ENCODE measurements around the gene GRM5. TPM values are rescaled to one million over a fixed set of nuclear protein-coding genes. Genes with fewer than 3 reads are reported as not detected.
"Not testable (repeated sequence)": the region's sequence is repeated elsewhere in the genome, so short reads cannot be mapped to it uniquely, and the experiment has no call there.

GRM5 gene
- total RNA-seq (2014; rRNA removed; shearing (Covaris generic); ENCODE audit: low replicate concordance) = not detected in 2 replicates

- not testable (repeated sequence) for H3K36me3 ChIP-seq, H3K27me3 ChIP-seq, DNase-seq, H3K9me3 ChIP-seq, H3K4me3 ChIP-seq
Observed at GRCh38 chr11:89065651-89066201, at the start of gene GRM5. Gene GRM5 (minus strand): TSS chr11:89065982. CDS start chr11:89047872, 18,110 bp downstream.

DNA sequence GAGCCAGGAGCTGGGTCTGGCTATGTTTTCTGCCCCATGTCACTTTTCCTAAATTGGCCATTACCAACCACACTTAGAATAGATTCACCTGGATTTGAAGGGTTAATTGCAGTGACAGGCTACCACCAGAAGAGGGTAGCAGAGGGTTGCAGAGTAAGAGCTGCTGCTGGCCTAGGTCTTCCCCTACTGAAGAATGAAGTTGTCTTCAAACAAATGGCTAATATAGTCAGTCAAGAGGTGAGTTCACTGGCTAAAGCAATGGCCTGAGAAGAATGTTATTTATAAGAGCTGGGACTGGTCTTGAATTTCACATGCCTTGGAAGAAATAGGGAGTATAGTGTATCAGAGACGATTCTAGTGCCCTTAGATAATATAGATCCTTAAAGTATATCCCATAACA is 32.2 kb upstream of the GRM5 start:
- DNase-seq, H3K9me3 ChIP-seq, H3K27me3 ChIP-seq, H3K4me3 ChIP-seq, H3K36me3 ChIP-seq: not testable (repeated sequence)

DNA sequence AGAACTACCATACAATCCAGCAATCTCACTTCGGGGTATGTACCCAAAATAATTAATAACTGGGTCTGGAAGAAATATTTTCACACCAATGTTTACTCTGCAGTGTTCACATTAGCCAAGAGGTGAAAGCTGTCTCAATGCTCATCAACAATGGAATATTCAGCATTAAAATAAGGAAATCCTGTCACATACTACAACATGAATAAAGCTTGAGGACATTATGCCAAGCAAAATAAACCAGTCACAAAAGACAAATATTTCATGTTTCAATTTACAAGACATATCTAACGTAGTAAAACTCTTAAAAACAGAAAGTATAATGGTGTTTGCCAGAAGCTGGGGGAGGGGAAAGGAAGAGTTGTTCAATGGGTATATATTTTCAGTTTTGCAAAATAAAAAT is 28.0 kb upstream of the GRM5 start:
- not testable (repeated sequence) for H3K4me3 ChIP-seq, H3K36me3 ChIP-seq, H3K9me3 ChIP-seq, H3K27me3 ChIP-seq, DNase-seq

DNA sequence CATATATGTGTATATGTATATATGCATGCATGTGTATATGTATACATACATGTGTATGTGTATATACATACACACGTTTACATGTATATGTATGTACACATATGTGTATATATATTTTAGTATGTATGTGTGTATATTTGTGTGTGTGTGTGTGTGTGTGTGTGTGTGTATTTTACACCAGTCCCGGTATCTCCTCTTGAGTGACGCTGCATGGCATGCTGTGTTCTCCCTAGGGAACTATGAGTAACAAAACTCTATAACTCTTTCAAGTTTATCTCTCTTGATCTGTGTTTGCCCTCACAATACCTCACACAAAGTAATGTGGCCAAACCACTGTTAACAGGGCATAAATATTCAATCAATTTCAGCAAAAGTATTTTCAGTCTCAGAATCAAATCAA is 19.2 kb upstream of the GRM5 start:
- DNase-seq, H3K27me3 ChIP-seq, H3K9me3 ChIP-seq: not testable (repeated sequence)

DNA sequence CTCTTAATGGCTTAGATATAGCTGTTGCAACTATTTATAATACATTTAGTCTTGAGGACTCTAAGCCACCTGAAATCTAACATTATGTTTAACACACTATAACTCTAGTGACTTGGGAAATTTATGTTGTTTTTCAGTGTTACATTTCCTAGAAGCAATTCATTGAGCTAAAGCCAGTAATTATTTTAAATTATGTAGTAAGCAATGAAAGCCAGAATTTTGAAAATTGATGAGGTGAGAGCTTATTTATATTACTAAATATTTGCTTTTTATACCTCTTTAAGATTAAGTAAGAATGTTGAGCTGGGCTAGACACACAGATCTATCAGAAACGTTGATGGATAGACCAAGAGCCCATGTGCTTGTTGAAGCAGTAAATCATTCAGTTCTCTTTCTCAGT is 5.1 kb upstream of the GRM5 start:
- not testable (repeated sequence) for DNase-seq, H3K27me3 ChIP-seq, H3K4me3 ChIP-seq, H3K9me3 ChIP-seq, H3K36me3 ChIP-seq

More for the DNA sequence above, 19.2 kb upstream of the GRM5 start:
- H3K4me3 ChIP-seq, H3K36me3 ChIP-seq: not testable (repeated sequence)

DNA sequence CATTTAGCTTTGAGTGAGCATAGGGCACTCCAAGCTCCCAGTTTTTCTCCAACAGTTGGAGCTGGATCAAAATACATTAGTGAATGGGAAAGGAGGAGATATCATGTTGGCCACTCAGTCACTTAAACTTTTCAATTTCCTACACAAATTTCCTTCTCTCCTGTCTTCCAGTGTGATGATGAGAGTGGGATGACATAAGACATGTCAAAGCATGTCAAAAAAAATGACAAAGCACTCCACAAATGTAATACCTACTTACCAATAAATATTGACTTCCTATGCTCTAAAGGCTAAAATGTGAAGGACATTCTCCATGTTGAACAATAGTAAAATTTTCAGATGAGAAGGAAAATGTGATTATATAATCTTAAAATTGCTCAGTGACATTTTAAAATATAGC is 1.5 kb upstream of the GRM5 start:
- Histone ChIP-seq H3K9me3 (no peaks in the 10 kb centered on the region), H3K27me3 (peaks cover 3% of the 10 kb centered on the region; the same call in 1 of the 2 replicates), H3K36me3 (no peaks in the 10 kb centered on the region), H3K4me3 (no peak overlapping the region)
- DNase-seq = no peak

- Histone ChIP-seq H3K36me3 (no peaks in the 10 kb centered on the region), H3K9me3 (no peaks in the 10 kb centered on the region), H3K4me3 (no peak overlapping the region), H3K27me3 (peaks cover 3% of the 10 kb centered on the region; the same call in 1 of the 2 replicates)
- no peak for DNase-seq
Observed at GRCh38 chr11:89065066-89065465, 716 bp downstream of the GRM5 start.

DNA sequence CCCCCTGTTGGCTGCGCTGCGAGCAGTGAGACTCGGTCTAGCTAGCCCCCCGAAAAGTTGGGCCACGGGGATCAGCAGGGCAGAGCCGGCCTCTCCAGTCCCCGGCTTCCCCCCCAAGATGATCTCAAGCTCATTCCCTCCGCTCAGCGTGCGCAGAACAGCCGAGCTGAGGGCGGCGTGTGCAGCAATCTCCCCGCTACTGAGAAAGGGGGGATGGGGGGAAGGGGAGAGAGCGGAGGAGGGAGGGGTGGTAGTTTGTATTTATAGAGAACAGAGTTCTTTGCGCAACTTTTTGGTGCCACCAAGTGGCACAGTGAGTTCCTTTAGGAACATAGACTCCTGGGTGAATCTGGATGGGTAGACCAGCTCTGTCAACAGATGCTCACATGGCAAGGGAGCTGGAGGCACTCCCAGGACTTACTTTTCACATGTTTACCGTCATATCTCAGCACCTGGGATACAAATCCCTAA is 2.3 kb downstream of the GRM5 start:
- not testable (repeated sequence) for DNase-seq, H3K36me3 ChIP-seq

DNA sequence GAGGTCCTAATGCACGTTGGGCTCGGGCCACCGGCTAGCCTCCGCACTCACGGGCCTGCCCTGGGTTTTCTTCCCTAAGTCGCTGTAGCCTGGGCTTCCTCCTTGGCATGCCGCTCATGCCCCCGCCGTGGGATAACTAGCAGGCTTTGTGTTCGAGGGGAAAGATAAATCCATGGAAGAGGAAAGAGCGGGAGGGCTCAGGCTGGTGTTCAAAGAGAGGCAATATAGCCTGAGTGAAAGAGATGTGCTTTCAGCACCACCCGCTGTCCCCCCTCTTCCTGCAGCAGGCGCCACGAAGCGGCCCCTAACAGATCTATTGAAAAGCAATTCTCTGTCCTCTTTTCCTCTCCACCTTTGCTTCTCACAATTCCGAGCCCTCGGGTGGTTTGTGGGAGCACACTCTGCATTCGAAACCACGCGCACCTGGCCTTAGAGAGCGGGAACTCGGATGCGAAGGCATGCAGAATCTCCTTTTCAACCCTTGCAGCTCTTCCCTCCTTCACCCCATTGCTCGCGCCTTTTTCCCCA is 2.9 kb downstream of the GRM5 start:
- not testable (repeated sequence) for H3K36me3 ChIP-seq, DNase-seq, H3K4me3 ChIP-seq, H3K9me3 ChIP-seq, H3K27me3 ChIP-seq

More for the DNA sequence above, 2.3 kb downstream of the GRM5 start:
- not testable (repeated sequence) for H3K4me3 ChIP-seq, H3K9me3 ChIP-seq, H3K27me3 ChIP-seq

DNA sequence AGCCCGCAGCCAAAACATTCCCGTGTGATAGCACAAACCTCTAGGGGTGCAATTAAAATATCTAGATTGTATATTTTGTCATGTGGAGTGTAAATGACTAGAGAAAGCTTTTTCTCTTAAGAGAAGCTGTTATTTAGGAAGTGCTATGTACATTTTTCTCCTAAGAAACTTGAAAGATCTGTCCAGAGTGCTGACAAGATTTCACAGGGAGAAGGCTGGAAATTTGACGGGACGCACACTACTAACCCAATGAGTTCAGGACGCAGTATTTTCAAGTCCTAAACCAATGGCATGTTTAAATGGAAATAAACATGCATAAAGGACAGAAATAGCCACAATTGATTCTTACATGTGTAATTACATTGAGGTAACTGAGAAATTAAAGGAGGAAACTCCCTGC is 3.9 kb downstream of the GRM5 start:
- not testable (repeated sequence) for H3K9me3 ChIP-seq, H3K4me3 ChIP-seq, H3K27me3 ChIP-seq, DNase-seq, H3K36me3 ChIP-seq

DNA sequence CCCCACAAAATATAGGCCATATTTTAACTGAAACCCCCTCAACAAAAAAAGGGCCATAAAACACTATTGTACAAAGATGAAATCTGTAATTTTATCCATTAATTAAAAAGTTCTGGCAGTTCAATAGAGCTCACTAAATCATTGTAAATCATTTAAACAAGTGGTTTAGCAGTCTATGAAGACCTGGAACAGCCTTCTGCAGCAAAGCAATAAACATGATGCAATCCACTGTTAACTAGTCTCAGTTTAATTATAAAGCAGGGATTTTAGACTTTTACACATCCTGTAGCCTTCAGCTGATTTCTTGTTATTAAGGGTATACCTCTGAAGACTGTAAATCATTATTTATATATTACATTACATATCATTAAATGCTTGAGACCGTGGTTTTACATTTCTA is 8.4 kb downstream of the GRM5 start:
- not testable (repeated sequence) for H3K9me3 ChIP-seq, H3K36me3 ChIP-seq, H3K27me3 ChIP-seq, H3K4me3 ChIP-seq, DNase-seq

DNA sequence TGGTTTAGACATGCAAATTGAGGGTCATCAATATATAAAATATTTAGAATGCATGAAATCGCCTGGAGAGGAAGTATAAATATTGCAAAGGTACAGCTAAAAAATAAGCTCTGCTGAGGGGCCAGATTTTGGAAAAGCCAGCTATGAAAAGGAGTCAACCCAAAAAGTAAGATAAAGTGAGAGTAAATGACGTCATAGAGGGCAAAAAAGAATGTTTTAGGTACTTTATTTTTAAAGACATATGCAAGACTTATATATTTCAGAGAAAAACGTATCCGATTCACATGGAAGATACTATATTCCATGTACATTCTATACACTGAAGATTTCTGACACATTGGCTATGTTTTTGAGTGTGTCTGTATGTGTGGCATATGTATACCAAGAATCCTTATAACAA is 13.6 kb downstream of the GRM5 start:
- no peaks in the 10 kb centered on the region for H3K9me3 ChIP-seq
- no peaks in the 10 kb centered on the region for H3K36me3 ChIP-seq
- no peaks in the 10 kb centered on the region for H3K27me3 ChIP-seq
- DNase-seq = no peak
- H3K4me3 ChIP-seq = no peak overlapping the region

DNA sequence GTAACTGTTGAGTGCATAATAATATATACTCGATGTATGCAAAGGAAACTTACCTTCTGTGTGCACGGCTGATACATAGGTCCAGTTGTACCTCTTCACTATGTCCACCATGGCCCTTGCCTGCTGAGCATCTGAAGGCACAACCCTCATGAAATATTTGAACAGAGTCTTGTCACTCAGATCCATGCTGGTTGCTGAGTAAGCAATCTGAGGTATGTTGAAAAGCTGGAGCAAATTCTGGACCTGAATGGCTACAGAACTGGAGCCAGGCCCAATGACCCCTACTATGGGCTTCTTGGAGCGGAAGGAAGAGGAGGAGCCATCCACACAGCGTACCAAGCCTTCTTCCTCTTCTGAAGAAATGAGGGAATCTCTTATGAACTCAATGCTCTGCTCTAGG is 18.6 kb downstream of the GRM5 start:
- H3K36me3 ChIP-seq, DNase-seq, H3K9me3 ChIP-seq, H3K27me3 ChIP-seq, H3K4me3 ChIP-seq: not testable (repeated sequence)

- not testable (repeated sequence) for DNase-seq, H3K4me3 ChIP-seq, H3K36me3 ChIP-seq, H3K27me3 ChIP-seq, H3K9me3 ChIP-seq
Observed at GRCh38 chr11:89043861-89044588, 21.8 kb downstream of the GRM5 start.

DNA sequence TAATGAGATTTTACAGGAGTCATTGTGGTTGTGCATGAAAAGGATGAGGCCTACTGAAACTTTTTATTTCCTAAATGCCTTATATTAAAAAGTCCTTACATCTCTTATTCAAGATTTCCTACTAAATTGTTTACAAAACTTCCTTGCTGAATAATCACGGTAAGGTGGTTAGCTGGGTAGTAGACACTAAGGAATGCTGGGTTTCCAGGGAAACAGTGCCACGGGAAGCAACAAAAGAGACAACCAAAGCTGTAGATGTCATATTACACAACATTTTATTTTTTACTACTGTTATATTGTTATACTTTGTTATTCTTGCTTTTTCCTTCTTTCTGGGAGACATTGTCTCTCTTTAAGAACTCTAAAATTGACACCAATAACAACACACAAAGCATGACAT is 36.1 kb downstream of the GRM5 start:
- DNase-seq, H3K9me3 ChIP-seq, H3K36me3 ChIP-seq, H3K4me3 ChIP-seq, H3K27me3 ChIP-seq: not testable (repeated sequence)

GRCh38 chr11:89021339-89021738 is 44.4 kb downstream of the GRM5 start:
- DNase-seq = no peak
- Histone ChIP-seq H3K4me3 (no peak overlapping the region), H3K27me3 (no peaks in the 10 kb centered on the region), H3K36me3 (no peaks in the 10 kb centered on the region), H3K9me3 (no peaks in the 10 kb centered on the region)

DNA sequence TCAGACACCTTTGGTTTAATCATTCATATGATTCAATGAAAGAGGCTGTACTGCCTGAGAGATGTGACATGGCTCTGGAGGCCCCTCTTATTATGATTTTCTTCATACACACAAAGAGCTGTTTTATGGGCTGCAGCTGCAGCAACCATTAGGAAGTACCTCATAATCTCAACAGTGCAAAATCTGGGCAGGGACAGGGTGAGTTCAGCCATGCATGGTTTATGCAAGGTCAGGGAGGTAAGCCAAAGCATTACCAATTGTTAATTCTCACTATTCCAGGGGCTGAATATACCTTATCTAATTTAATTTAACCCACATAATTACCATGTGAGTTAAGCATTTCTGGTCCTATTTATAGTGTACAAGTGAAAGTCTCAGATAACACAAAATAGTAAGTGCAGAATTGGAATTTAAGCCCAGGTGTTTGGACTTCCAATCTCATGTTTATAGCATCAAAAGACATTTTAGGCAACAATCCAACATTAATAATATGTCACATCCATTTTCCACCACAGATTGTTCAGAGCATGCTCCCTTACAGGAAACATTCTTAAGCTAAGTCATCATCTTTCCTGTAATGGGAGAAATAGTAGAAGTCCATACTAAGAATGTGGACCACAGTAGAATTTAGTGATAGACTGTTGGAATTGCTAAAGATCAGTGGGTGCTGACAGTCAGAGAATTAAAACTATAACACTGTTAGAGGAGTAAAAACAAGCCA is 45.8 kb downstream of the GRM5 start:
- DNase-seq, H3K27me3 ChIP-seq, H3K9me3 ChIP-seq, H3K36me3 ChIP-seq, H3K4me3 ChIP-seq: not testable (repeated sequence)

All from MG63 (cell line).